T-helper 9 cell (primary cell): ENCODE results near the gene KLF2.

Source experiments
- DNase-seq: peaks from one replicate; pipeline ENCODE4 v3.0.0-alpha.2; 2020

Gene KLF2

GRCh38 chr19:16365300-16365996 lies 40.8 kb downstream of the KLF2 start:
- DNase-seq: no peak

- no peak for DNase-seq
Measured at GRCh38 chr19:16366056-16366432, 41.4 kb downstream of the KLF2 start.

GRCh38 chr19:16366433-16367260 lies 42.0 kb downstream of the KLF2 start:
- no peak for DNase-seq

- DNase-seq: peak; percentile 52
Measured at GRCh38 chr19:16367261-16367683, 42.6 kb downstream of the KLF2 start.

GRCh38 chr19:16368385-16369305 lies 44.0 kb downstream of the KLF2 start:
- peak; percentile 71 for DNase-seq

- no peak for DNase-seq
Measured at GRCh38 chr19:16369306-16369663, 44.7 kb downstream of the KLF2 start.

- peak; percentile 74 for DNase-seq
Measured at GRCh38 chr19:16369664-16370576, 45.3 kb downstream of the KLF2 start.

GRCh38 chr19:16370641-16371391 lies 46.2 kb downstream of the KLF2 start:
- no peak for DNase-seq

- peak; percentile 81 for DNase-seq
Measured at GRCh38 chr19:16371540-16371986, 46.9 kb downstream of the KLF2 start.

- DNase-seq: no peak
Measured at GRCh38 chr19:16372065-16372915, 47.7 kb downstream of the KLF2 start.

- DNase-seq: no peak
Measured at GRCh38 chr19:16373079-16373478, 48.5 kb downstream of the KLF2 start.

GRCh38 chr19:16373532-16373931 lies 48.9 kb downstream of the KLF2 start:
- DNase-seq: no peak

- no peak for DNase-seq
Measured at GRCh38 chr19:16373989-16374388, 49.4 kb downstream of the KLF2 start.

- no peak for DNase-seq
Measured at GRCh38 chr19:16374436-16374835, 49.8 kb downstream of the KLF2 start.

- DNase-seq: no peak
Measured at GRCh38 chr19:16375157-16375935, 50.7 kb downstream of the KLF2 start.

- DNase-seq: no peak
Measured at GRCh38 chr19:16375936-16376185, 51.2 kb downstream of the KLF2 start.

GRCh38 chr19:16376241-16376640 lies 51.6 kb downstream of the KLF2 start:
- DNase-seq: no peak

GRCh38 chr19:16376649-16377048 lies 52.0 kb downstream of the KLF2 start:
- DNase-seq: no peak

GRCh38 chr19:16377521-16377920 lies 52.9 kb downstream of the KLF2 start:
- no peak for DNase-seq
